ENCODE data around the gene LPCAT2.
"Not testable (repeated sequence)": the region's sequence is repeated elsewhere in the genome, so short reads cannot be mapped to it uniquely, and the experiment has no call there.

Gene LPCAT2

DNA sequence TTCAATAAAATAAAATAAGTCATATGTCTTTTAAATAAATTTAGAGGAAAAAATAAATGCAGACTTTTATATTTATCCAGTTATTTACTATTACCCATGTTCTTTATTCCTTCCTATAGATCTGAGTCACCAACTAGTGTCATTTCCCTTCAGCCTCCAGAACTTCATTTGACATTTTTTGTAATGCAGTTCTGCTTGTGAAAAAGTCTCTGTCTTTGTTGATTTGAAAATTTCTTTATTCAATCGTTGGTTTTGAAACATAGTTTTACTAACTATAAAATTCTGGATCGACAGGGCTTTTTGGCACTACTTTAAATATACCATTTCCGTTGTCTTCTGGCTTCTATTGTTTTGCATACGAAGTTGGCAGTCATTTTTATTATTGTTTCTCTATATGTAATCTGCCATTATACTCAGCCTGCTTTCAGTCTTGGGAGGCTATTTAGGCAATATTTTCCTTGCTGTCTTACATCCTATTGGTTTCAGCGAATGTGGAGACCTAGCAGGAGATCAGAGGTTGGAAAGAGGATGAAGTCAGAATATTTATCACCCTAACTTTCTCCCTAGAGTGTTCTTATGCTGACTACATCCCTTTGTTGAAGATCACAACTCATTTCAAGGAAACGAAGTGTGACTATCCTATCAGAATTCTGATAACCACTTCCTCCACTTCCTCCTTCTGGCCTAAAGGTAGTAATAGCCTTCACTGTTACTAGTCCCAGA is 104.9 kb downstream of the LPCAT2 start:
- no peak for DNase-seq

DNA sequence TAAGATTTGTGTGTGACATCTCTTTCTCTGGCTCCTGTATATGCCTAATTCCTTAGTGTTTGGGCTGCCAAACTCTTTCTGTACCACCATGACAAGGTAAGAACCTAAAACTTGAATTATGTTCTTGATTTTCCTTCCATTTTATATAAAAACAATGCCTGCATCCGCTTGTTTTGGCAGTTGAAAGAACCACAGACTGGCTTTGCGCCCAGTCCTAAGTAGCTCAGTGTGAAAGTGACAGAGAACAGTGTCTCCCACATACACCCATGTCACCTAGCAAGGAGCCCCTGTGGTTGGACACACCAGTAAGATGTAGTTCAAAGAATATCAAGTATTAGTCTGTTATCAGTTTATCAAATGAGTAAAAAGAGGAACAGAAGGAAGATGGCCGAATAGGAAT is 106.2 kb downstream of the LPCAT2 start:
- DNase-seq: no peak

DNA sequence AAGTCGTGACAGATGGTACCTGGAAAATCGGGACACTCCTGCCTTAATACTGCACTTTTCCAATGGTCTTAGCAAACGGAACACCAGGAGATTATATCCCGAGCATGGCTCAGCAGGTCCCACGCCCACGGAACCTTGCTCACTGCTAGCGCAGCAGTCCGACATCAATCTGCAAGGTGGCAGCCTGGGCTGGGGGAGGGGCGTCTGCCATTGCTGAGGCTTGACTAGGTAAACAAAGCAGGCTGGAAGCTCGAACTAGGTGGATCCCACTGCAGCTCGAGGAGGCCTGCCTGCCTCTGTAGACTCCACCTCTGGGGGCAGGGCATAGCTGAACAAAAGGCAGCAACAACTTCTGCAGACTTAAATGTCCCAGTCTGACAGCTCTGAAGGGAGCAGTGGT is 106.8 kb downstream of the LPCAT2 start:
- DNase-seq: not testable (repeated sequence)

DNA sequence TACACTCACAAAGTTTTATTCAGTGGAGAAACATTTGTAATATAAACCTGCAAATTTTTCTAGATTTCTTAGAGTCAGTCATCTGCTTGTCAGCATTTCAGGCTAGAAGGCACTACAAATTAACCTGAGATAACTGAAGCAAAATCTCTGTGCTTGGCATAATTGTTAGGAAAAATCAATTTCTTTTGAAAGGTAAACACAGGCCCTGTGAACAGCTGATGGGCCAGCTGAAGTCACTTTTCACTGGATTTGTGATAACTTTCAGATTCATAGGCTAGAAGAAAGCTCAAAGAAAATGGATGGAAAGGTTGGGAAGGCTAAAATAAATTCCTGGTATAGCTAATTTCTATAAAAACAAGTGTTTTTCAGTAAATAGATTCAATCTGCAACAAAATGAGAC is 112.9 kb downstream of the LPCAT2 start:
- no peak for DNase-seq

DNA sequence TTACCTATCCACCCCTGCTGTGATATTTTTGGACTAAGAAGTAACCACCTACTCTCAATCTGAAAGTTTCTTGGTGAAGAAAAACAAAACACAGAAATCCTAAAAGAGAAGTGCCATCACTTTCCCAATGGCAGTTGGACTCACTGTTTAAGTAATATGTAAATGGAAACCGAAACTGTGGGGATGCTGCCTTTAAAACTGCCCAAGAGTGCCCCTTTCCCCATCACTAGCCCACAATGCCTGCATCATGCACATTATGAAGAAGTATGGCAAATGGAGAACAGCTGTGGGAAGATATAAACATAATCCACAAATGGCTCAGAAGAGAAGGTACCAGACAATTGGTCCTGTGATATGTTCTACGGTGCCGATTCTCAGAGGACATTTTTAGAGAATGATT is 113.4 kb downstream of the LPCAT2 start:
- DNase-seq: no peak

DNA sequence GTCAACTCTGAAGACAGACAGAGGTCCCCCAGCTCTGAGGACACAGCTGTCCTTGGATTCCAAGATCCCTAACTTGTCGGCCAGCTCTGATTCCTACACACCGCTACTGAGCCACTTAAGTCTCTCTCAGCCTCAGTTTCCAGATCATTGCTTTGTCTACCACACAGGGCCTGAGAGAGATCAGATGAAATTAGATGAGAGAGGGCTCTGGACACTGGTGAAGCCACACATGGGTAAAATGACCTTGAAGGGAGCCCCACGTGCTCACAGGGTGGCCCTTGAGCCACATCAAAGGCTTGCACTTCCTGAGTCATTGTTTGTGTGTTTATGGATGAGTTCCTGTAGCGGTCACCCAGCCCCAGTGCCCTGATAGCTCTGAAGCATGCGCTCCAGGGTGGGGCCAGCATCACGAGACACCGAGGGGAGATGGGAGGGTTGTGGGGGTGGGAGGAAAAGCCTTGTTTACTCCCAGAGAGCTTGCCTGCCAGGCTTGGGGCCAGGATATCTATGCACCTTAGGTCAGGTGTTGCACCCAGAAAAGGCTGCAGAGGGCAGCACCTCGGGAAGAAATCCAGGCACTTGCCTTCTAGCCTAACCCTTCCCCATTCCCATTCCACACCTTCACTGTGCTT is 114.2 kb downstream of the LPCAT2 start:
- no peak for DNase-seq

DNA sequence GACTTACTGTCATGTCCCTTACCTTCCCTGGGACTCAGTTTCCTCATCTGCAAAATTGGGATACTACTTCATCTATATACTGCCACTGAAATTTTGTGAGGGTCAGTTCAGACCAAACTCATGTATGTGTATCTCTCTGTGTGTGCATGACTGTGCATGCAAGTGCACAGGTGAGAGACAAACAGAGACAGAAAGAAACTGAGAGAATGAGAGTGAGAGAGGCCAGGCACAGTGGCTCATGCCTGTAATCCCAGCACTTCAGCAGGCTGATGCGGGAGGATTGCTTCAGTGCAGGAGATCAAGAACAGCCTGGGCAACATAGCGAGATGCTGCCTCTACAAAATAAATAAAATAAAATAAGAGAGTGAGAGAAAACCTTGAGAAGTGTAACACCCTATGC is 114.8 kb downstream of the LPCAT2 start:
- DNase-seq: no peak

DNA sequence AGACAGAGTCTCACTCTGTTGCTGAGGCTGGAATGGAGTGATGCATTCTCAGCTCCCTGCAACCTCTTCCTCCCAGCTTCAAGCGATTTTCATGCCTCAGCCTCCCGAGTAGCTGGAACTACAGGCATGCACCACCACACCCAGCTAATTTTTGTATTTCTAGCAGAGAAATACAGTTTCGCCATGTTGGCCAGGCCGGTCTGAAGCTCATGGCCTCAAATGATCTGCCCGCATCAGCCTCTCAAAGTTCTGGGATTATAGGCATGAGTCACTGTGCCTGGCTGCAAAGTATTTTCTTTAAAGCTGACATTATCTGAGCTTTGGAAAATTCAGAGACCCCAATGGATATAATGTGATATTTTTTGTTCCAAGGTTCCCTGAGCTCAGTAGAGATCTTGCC is 115.8 kb downstream of the LPCAT2 start:
- DNase-seq: no peak

DNA sequence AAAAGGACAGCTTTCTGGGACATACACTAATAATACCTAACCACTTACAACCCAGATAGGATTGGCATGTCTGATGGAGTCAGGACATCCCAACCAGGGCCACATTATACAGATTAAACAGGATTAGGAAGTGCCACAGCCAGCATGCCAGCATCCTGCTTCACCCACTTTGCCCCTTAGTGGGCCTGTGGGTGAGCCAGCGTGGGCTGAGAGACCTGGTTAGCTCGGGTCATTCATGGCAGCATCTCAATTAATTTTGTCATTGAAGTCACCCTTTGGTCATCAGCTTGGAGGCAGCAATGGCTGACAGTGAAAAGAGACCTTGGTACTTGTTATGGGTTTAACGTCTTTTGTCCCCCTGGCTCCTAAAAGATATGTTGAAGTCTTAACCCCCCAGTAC is 117.0 kb downstream of the LPCAT2 start:
- no peak for DNase-seq

DNA sequence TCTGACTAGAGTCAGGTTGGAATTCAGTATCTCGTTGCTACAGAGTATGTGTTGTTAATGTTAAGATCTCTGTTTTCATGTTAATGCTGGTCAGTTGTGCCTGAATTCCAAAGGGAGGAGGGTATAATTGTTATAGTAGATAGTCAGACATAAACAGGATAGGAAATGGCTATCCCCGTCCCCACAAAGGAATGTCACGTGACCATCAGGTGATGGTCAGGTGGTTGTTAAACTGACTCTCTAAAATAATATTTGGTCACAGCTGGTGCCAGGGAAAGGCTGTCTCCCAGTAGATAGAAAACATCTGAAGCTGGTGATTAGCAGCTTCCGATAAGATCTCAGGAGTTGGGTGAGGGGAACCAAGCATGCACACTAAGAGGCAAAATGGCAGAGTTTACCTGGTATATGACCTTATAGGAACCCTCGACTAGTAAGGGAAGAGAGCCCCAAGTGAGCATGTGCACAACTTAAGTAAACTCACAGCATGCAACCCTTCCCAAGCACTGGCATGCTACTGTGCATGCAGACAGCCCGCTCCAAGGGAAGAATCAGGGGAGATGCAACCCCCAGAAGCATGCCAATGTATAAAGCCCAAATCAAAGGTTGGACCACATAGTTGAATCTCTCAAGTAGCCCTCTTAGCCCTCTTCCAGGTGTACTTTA is 119.6 kb downstream of the LPCAT2 start:
- no peak for DNase-seq

DNA sequence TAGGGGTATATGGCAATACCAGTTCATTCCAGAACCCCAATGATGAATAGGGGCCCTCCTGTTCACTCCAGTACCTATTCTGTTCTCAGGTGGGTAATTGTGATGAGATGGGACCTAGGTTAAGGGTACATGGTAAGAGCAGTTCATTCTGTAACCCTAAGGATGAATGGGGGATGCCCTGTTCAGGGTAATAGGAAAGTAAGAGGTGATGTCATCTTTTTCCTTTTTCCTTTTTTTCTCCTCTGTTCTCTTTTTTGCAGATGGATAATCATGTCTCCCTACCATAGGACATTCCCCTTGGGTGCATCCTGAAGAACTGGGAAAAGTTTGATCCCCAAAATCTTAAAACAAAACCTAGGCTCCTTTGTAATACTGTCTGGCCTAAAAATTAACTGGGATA is 121.9 kb downstream of the LPCAT2 start:
- DNase-seq: no peak

DNA sequence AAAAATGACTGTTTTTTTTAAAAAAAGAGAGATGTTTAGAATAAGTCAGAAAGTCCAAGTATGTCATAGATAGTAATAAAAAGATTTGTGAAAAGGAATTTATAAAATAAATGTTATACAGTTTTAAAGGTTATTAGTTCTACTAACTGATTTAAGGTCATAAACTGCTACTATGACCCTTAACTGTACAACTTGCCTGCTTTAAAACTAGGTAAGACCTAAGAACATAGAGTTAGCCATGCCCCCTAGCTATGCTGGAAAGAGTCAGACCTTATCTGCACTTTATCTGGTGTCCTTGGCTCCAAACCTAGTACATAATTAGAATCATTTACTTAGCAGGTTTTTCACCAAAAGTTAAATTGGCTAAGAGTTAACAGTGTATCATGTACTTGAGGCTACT is 123.4 kb downstream of the LPCAT2 start:
- no peak for DNase-seq

DNA sequence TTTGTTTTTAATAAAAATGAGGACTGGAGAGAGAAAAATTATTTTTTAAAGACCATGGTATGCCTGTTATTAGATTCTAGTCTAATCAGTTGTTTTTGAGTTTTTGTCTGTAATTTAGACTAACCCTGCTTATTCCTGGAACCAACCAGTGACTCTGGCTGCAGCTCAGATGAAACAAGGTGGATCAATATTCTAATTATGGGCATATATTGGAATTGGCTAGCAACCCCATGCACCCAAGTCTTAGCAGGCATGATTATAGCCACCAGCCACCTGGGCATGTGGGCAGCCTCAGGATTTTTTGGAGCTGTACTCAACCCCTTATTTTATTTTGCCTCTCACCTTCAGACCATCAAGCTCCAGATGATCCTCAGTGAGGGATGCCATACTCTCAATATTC is 125.3 kb downstream of the LPCAT2 start:
- DNase-seq: no peak

All from CD4-positive, alpha-beta T cell treated with Interferon gamma for 1 hour (primary cell).